ENCODE measurements around the gene BICD1.

DNA sequence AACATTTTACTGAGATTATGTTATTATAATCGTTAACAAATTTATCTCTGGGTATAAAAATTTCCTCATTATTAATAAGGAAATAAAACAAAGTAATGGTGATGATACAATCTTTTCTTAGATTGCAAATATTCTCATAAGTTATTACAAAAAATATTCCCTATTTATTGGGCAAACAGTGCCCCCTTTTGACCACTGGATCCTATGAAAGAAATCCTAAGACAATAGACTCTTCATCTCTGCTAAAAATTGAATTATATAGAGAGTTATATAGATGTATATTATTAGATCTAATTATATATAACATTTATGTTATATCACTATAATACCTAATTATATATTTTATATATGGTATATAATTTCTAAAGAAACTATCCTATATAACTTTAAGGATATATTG lies 198.5 kb downstream of the BICD1 start:
- TF ChIP-seq FOXM1 (IDR thresholded peaks at IDR 0.05; ENCODE audit: borderline replicate concordance, low read depth) (no peak), CEBPB (IDR thresholded peaks at IDR 0.05) (no peak), YY1 (IDR thresholded peaks at IDR 0.05; ENCODE audit: low read depth) (no peak), TAF1 (IDR thresholded peaks at IDR 0.05; ENCODE audit: low read depth) (no peak), RAD21 (IDR thresholded peaks at IDR 0.05; ENCODE audit: low read depth) (peak; percentile 77), CREB1 (IDR thresholded peaks at IDR 0.05; ENCODE audit: low read depth) (no peak), ZBTB7A (IDR thresholded peaks at IDR 0.05; ENCODE audit: low read depth) (no peak), TEAD4 (IDR thresholded peaks at IDR 0.05) (no peak)
- TF ChIP-seq, protein P1, sequence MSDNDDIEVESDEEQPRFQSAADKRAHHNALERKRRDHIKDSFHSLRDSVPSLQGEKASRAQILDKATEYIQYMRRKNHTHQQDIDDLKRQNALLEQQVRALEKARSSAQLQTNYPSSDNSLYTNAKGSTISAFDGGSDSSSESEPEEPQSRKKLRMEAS (IDR thresholded peaks at IDR 0.05), result no peak
- TF ChIP-seq, protein P2, sequence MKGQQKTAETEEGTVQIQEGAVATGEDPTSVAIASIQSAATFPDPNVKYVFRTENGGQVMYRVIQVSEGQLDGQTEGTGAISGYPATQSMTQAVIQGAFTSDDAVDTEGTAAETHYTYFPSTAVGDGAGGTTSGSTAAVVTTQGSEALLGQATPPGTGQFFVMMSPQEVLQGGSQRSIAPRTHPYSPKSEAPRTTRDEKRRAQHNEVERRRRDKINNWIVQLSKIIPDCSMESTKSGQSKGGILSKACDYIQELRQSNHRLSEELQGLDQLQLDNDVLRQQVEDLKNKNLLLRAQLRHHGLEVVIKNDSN (IDR thresholded peaks at IDR 0.05), result no peak
